Panc1 (cell line): ENCODE results near the gene PML. TPM values are rescaled to one million over a fixed set of nuclear protein-coding genes. Genes with fewer than 3 reads are reported as not detected.

Experiments
- ATAC-seq: fragments of 200-7000 bp; cut with Tn5 transposase; 2 replicates; pipeline ENCODE4 v1.9.1; 2020; ENCODE audit warnings: mild to moderate bottlenecking, moderate library complexity
- BruUV-seq: library from RNA; stranded (reverse); fragments of 400-500 nt; replicated peaks from 2 replicates; lab custom pipeline; 2021; lab: Mats Ljungman, UMichigan
- CTCF ChIA-PET: fragments of 300-600 bp; sonication (Branson Sonifier 250); formaldehyde crosslinking; loops from one replicate; lab custom pipeline; 2022; ENCODE audit warnings: antibody characterized with exemption; lab: Charles Lee
- POLR2A ChIA-PET: fragments of 300-600 bp; sonication (Branson Sonifier 250); formaldehyde crosslinking; loops from one replicate; lab custom pipeline; 2022; ENCODE audit warnings: antibody characterized with exemption; lab: Charles Lee
- DNase-seq: peaks from one replicate; pipeline ENCODE4 v3.0.0-alpha.2; 2010; ENCODE audit warnings: low read depth, low spot score
- H3K27ac ChIP-seq: 2 replicates; pipeline ENCODE4 v1.5.1; 2011; ENCODE audit warnings: mild to moderate bottlenecking, low read length, inconsistent platforms
- H3K27me3 ChIP-seq: fragments of 200-500 bp; sonication (Bioruptor generic); 2 replicates; pipeline ENCODE4 v1.6.0; 2014; ENCODE audit warnings: low read length, inconsistent platforms; ENCODE audit not compliant: control insufficient read depth, insufficient read depth
- H3K36me3 ChIP-seq: fragments of 200-500 bp; sonication (Bioruptor generic); 2 replicates; pipeline ENCODE4 v1.5.1; 2014; ENCODE audit warnings: inconsistent platforms, mild to moderate bottlenecking, low read length, moderate library complexity; ENCODE audit not compliant: control insufficient read depth, insufficient read depth
- H3K4me1 ChIP-seq: 2 replicates; pipeline ENCODE4 v1.5.1; 2011; ENCODE audit warnings: inconsistent platforms, mild to moderate bottlenecking, low read length, moderate library complexity; ENCODE audit not compliant: control insufficient read depth, insufficient read depth
- H3K4me3 ChIP-seq, 2 experiments: 2 replicates each; pipeline ENCODE4 v1.5.1; 2011 to 2012; ENCODE audit warnings: low read depth in 2 of 2, low read length in 2 of 2, mild to moderate bottlenecking in 2 of 2, inconsistent platforms in 1 of 2, moderate library complexity in 1 of 2
- H3K9me3 ChIP-seq: fragments of 200-500 bp; sonication (Bioruptor generic); 2 replicates; pipeline ENCODE4 v1.5.1; 2014; ENCODE audit warnings: low read depth, mild to moderate bottlenecking, inconsistent platforms, low read length, moderate library complexity; ENCODE audit not compliant: control insufficient read depth, insufficient read depth
- POLR2AphosphoS5 ChIP-seq: IDR thresholded peaks from 2 replicates; pipeline ENCODE4 v1.6.1; 2012; ENCODE audit warnings: mild to moderate bottlenecking, low read depth, low read length, moderate library complexity
- REST ChIP-seq, 2 experiments: IDR thresholded peaks; 2 replicates each; pipeline ENCODE4 v1.6.1; 2011 to 2012; ENCODE audit warnings: low read depth in 2 of 2, control low read depth in 1 of 2, low read length in 1 of 2, mild to moderate bottlenecking in 1 of 2, moderate library complexity in 1 of 2; ENCODE audit not compliant: insufficient read depth in 1 of 2
- SIN3A ChIP-seq: IDR thresholded peaks from 2 replicates; pipeline ENCODE4 v1.6.1; 2012; ENCODE audit warnings: low read depth, mild to moderate bottlenecking, low read length, moderate library complexity, borderline replicate concordance; ENCODE audit not compliant: insufficient read depth
- TCF7L2 ChIP-seq: IDR thresholded peaks from 2 replicates; pipeline ENCODE4 v1.6.1; 2011; ENCODE audit warnings: mild to moderate bottlenecking, low read depth, low read length, inconsistent platforms
- in situ Hi-C: cut with HindIII; loops from 2 replicates; pipeline ENCODE4 v1.10.0; 2016; ENCODE audit warnings: low sequenced_read_pairs, low pct_unique_long_range_greater_than_20kb
- intact Hi-C: fragments of 100-400 bp; cut with micrococcal nuclease; formaldehyde crosslinking; loops from one replicate; pipeline ENCODE4 v1.10.0; 2022; ENCODE audit not compliant: unreplicated experiment
- total RNA-seq: library from RNA; stranded (reverse); gene quantifications from one replicate; pipeline ENCODE4 v1.2.1, GENCODE V29; 2021; ENCODE audit not compliant: unreplicated experiment
- TF ChIP-seq, protein P1 (sequence below): fragments of 450-650 bp; IDR thresholded peaks from 2 replicates; pipeline ENCODE4 v1.5.1; 2017; ENCODE audit warnings: mild to moderate bottlenecking

Gene PML
- total RNA-seq, 1 experiment from 2014 or later, result 52.2 TPM

DNA sequence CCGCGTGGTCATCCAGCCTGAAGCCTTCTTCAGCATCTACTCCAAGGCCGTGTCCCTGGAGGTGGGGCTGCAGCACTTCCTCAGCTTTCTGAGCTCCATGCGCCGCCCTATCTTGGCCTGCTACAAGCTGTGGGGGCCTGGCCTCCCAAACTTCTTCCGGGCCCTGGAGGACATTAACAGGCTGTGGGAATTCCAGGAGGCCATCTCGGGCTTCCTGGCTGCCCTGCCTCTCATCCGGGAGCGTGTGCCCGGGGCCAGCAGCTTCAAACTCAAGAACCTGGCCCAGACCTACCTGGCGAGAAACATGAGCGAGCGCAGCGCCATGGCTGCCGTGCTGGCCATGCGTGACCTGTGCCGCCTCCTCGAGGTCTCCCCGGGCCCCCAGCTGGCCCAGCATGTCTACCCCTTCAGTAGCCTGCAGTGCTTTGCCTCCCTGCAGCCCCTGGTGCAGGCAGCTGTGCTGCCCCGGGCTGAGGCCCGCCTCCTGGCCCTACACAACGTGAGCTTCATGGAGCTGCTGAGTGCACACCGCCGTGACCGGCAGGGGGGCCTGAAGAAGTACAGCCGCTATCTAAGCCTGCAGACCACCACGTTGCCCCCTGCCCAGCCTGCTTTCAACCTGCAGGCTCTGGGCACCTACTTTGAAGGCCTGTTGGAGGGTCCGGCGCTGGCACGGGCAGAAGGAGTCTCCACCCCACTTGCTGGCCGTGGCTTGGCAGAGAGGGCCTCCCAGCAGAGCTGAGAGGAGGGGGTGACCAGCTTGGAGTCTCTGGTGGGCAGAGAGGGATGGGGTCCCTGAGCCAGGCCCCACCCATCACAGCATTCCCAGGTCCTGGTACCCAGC lies 50.0 kb downstream of the PML start:
- TF ChIP-seq TCF7L2 (no peak), POLR2AphosphoS5 (no peak), SIN3A (no peak), REST (IDR thresholded peaks at IDR 0.05; ENCODE audit: insufficient read depth in 1 of 2, low read depth in 2 of 2, low read length in 1 of 2) (no peak)
- TF ChIP-seq, protein P1, sequence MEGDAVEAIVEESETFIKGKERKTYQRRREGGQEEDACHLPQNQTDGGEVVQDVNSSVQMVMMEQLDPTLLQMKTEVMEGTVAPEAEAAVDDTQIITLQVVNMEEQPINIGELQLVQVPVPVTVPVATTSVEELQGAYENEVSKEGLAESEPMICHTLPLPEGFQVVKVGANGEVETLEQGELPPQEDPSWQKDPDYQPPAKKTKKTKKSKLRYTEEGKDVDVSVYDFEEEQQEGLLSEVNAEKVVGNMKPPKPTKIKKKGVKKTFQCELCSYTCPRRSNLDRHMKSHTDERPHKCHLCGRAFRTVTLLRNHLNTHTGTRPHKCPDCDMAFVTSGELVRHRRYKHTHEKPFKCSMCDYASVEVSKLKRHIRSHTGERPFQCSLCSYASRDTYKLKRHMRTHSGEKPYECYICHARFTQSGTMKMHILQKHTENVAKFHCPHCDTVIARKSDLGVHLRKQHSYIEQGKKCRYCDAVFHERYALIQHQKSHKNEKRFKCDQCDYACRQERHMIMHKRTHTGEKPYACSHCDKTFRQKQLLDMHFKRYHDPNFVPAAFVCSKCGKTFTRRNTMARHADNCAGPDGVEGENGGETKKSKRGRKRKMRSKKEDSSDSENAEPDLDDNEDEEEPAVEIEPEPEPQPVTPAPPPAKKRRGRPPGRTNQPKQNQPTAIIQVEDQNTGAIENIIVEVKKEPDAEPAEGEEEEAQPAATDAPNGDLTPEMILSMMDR, result no peak
- in situ Hi-C loops, result no loop called here
- ChIA-PET CTCF (no interaction called here), POLR2A (no interaction called here)
- Histone ChIP-seq H3K27me3 (no peaks in the 10 kb centered on the region), H3K36me3 (no peaks in the 10 kb centered on the region), H3K4me3 (no peak overlapping the region), H3K27ac (no peak overlapping the region), H3K4me1 (no peaks in the 10 kb centered on the region), H3K9me3 (no peaks in the 10 kb centered on the region)
- BruUV-seq, result no TSS peak
- ATAC-seq (no peak), DNase-seq (no peak)
- intact Hi-C loops, result no loop called here

GRCh38 chr15:74045184-74045583 lies 50.7 kb downstream of the PML start:
- TF ChIP-seq REST (IDR thresholded peaks at IDR 0.05; ENCODE audit: insufficient read depth in 1 of 2, low read depth in 2 of 2, low read length in 1 of 2), result no peak
- TF ChIP-seq, protein P1, result no peak
- no peak for TF ChIP-seq TCF7L2
- no peak for TF ChIP-seq POLR2AphosphoS5
- TF ChIP-seq SIN3A, result no peak
- Histone ChIP-seq H3K4me3 (no peak overlapping the region), H3K4me1 (no peaks in the 10 kb centered on the region), H3K9me3 (no peaks in the 10 kb centered on the region), H3K27ac (no peak overlapping the region), H3K27me3 (no peaks in the 10 kb centered on the region), H3K36me3 (no peaks in the 10 kb centered on the region)
- intact Hi-C loops, result no loop called here
- no TSS peak for BruUV-seq
- ATAC-seq, result no peak
- no peak for DNase-seq
- CTCF ChIA-PET, result interaction anchor here (0.6 kb wide), 1 partner anchor 285 kb away, joined by 17 read pairs; no protein-coding TSS in a partner anchor
- in situ Hi-C loops, result no loop called here
- POLR2A ChIA-PET, result no interaction called here
